GM18868 (cell line): Measurements from ENCODE around the gene SERINC5.

Experiments
- ATAC-seq: cut with Tn5 transposase; IDR thresholded peaks from one replicate; pipeline ENCODE4 v1.9.1; 2021; ENCODE audit warnings: mild to moderate bottlenecking, moderate library complexity; ENCODE audit not compliant: unreplicated experiment

SERINC5 gene

DNA sequence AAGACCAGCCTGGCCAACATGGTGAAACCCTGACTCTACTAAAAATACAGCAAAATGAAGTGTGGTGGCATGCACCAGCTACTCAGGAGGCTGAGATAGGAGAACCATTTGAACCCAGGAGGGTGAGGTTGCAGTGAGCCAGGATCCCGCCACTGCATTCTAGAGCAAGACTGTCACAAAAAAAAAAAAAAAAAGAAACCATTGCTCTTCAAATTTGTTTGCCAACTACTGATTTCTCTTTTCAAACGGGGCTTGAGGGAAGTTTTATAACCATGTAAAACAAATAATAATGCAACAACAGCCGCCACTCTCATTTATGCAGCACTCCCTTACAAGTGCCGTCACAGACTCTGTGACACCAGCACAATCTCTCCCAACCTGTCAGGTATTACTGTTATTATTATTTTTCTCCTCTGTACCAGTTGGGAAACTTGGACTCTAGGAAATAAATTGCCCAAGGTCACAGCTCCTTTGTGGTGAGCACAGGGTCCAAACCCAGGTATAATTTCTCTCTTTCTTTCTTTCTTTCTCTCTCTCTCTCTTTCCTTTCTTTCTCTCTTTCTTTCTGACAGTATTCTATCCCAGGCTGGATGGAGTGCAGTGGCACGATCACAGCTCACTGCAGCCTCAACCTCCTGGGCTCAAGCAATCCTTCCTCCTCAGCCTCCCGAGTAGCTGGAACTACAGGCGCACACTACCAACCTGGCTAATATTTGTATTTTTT, 25.4 kb downstream of the SERINC5 start:
- no peak for ATAC-seq

GRCh38 chr5:80229902-80230255, 26.0 kb downstream of the SERINC5 start:
- ATAC-seq, result no peak

DNA sequence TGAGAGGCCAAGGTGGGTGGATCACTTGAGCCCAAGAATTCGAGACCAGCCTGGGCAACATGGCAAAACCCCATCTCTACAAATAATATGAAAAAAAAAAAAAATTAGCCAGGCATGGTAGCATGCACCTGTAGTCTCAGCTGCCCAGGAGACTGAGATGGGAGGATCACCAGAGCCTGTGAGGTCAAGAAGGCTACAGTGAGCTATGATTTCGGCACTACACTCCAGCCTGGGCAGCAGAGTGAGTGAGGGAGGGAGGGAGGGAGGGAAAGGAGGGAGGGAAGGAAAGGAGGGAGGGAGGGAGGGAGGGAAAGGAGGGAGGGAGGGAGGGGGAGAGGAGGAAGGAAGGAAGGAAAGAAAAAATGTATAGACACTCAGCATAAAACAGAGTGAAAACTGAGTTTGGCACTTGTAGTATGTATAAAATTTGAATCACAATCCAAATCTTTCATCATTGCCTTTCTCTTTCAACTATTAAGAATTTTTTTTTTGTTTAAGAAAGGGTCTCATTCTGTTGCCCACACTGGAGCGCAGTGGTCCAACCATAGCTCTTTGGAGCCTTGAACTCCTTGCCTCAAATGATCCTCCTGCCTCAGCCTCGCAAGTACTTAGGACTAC, 27.8 kb downstream of the SERINC5 start:
- ATAC-seq, result no peak

DNA sequence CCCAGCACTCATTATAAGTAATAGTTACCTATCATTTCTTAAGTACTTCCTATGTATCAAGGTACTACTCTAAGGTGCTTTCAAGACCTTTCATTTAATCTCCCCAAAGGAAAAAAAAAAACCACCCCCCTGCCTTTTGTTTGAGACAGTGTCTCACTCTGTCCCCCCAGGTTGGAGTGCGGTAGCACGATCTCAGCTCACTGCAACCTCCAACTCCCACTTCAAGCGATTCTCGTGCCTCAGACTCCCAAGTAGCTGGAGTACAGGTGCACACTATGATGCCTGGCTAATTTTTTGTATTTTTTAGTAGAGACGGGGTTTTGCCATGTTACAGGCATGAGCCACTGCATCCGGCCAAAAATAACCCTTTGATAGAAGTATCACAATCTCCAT, 29.9 kb downstream of the SERINC5 start:
- ATAC-seq, result no peak

- no peak for ATAC-seq
Observed at GRCh38 chr5:80225189-80225933, 30.5 kb downstream of the SERINC5 start.

GRCh38 chr5:80223561-80223960, 32.3 kb downstream of the SERINC5 start:
- ATAC-seq, result no peak

GRCh38 chr5:80220245-80220897, 35.5 kb downstream of the SERINC5 start:
- ATAC-seq, result no peak

DNA sequence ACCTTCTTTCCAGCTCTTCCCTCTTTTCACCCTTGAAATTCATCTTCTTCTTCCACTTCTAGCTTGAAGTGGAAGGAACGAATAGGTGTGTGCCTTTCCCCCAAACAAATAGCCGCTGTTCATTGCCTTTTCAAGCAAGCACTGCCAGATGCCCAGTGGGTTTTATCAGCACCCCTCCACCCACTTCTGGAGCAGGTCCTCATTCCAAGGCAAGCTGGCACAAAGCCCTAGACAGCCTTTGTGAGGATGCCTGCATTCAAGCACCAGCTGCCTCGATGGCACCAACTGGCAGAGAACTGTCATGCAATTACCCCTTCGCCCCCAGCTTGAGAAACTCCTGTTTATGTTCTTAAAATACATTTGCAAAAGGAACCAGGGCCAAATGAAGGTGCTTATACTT, 36.5 kb downstream of the SERINC5 start:
- no peak for ATAC-seq

GRCh38 chr5:80217667-80218066, 38.2 kb downstream of the SERINC5 start:
- no peak for ATAC-seq

DNA sequence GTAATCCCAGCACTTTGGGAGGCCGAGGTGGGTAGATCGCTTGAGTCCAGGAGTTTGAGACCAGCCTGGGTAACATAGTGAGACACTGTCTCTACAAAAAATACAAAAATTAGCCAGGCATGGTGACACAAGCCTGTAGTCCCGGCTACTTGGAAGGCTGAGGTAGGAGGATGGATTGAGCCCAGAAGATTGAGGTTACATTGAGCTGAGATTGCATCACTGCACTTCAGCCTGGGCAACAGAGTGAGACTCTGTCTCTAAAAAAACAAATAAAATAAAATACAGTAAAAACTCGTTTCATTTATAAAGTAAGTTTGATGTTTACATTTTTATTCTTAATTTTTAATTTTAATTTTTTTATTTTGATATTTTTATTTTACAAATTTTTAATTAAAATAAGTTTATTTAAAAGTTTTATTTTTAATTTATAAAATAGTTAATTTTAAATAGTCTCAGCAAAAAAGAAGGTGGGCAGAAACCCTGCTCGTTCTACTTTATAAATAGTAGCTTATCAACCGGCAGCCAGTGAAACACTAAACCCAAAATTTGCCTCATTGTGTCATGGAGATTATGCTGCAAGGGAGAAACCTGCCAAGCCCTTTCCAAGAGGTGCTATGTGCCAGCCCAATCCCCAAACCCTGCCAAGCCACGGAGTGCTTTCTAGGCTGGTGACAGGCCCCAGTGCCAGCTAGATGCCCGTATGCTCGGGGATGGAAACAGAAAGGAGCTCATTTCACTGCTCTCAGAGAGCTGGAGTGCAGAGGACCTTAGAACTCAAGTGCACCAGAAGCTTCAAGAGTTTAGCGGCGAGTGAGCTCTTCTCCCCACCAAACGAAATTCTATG, 38.9 kb downstream of the SERINC5 start:
- ATAC-seq, result no peak

- no peak for ATAC-seq
Observed at GRCh38 chr5:80216096-80216495, 39.8 kb downstream of the SERINC5 start.

GRCh38 chr5:80215523-80215922, 40.3 kb downstream of the SERINC5 start:
- no peak for ATAC-seq

GRCh38 chr5:80213466-80213865, 42.4 kb downstream of the SERINC5 start:
- no peak for ATAC-seq

- no peak for ATAC-seq
Observed at GRCh38 chr5:80212171-80212667, 43.6 kb downstream of the SERINC5 start.

DNA sequence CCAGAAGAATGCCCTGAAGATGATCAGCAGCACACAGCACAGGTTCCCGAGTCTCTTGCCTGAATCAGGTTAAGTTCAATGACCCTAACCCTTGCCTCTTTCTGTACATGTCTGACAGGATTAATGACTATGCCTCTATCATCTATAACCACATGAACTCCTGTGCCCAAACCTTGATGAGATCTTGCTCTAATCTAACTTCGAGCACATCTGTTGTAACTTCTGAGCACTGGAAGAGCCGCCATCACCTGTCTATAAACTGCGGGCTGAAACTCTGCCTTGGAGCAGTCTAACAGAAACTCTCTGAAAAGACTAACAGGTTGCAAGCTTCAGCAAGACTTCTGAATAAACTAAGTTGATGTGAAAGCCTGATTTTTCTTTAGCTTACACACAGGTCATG, 44.5 kb downstream of the SERINC5 start:
- ATAC-seq, result no peak

DNA sequence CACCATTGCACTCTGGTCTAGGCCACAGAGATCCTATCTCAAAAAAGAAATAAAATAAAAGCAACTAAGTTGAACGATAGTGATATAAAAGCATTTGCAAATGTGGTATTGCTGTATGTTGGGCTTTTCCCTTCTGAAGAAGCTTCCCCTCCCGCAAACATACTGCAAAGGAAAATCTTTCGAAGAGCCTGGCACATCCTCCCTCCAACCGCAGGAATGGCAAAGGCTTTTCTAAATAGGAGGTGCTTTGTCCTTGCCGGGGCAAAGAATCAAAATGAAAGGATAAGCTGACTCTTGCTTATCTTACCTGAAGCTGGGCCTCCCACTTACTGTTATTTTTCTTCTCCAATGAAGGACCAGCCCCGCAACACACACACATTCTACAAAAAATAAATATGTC, 45.8 kb downstream of the SERINC5 start:
- ATAC-seq, result no peak

- no peak for ATAC-seq
Observed at GRCh38 chr5:80208381-80208780, 47.5 kb downstream of the SERINC5 start.

- no peak for ATAC-seq
Observed at GRCh38 chr5:80207832-80208231, 48.0 kb downstream of the SERINC5 start.

DNA sequence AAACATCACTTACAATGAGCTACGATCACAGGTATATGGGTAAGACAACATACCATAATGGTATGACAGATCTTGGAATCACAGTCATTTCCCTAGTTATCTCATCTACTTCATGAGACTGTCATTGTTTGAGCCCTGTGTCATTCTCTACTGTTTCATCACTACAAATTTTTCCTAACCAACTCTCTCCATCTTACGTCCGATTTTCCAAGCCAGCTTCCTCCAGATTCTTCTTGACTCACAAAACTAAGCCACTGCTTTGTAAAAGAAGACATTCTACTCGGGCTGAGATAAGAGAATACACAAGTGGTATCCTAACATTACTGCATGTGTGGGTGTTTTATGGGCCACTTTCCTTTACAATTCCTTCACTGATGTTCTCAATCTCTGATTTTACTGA, 49.6 kb downstream of the SERINC5 start:
- no peak for ATAC-seq

DNA sequence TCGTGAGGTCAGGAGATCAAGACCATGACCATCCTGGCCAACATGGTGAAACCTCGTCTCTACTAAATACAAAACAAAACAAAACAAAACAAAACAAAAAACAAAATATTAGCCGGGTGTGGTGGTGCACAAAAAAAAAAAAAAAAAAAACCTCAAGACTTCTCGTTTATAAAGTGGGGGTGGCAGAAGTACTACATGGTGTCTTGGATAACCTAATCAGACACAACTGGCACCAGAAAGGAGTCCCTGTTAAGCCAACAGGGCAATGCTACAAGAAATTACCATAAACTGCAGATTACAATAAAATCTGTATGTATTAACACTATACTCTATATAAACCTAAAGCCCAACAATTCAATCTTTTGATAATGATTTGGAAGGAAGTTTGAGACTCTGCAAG, 50.0 kb downstream of the SERINC5 start:
- ATAC-seq, result no peak
